HG03378 (cell line): ENCODE measurements around the gene UGT1A4.

ENCODE experiments used
- ATAC-seq: cut with Tn5 transposase; IDR thresholded peaks from one replicate; pipeline ENCODE4 v1.9.1; 2021; ENCODE audit warnings: mild to moderate bottlenecking, moderate library complexity; ENCODE audit not compliant: unreplicated experiment

The UGT1A4 gene

GRCh38 chr2:233779722-233780121 is 61.2 kb downstream of the UGT1A4 start:
- no peak for ATAC-seq

GRCh38 chr2:233780771-233781170 is 62.2 kb downstream of the UGT1A4 start:
- ATAC-seq, result no peak

GRCh38 chr2:233789554-233789953 is 71.0 kb downstream of the UGT1A4 start:
- ATAC-seq, result no peak

- ATAC-seq, result no peak
These were observed 72.8 kb downstream of the UGT1A4 start for GRCh38 chr2:233791151-233791882.

- ATAC-seq, result no peak
These were observed 73.4 kb downstream of the UGT1A4 start for GRCh38 chr2:233791883-233792329.

- ATAC-seq, result no peak
These were observed 74.2 kb downstream of the UGT1A4 start for GRCh38 chr2:233792720-233793119.

GRCh38 chr2:233793465-233794127 is 75.1 kb downstream of the UGT1A4 start:
- no peak for ATAC-seq

GRCh38 chr2:233794128-233794658 is 75.7 kb downstream of the UGT1A4 start:
- ATAC-seq, result no peak

GRCh38 chr2:233795735-233796171 is 77.2 kb downstream of the UGT1A4 start:
- no peak for ATAC-seq

- ATAC-seq, result no peak
These were observed 77.7 kb downstream of the UGT1A4 start for GRCh38 chr2:233796254-233796653.

- no peak for ATAC-seq
These were observed 80.0 kb downstream of the UGT1A4 start for GRCh38 chr2:233798335-233799086.

GRCh38 chr2:233799087-233799665 is 80.6 kb downstream of the UGT1A4 start:
- ATAC-seq, result no peak

- no peak for ATAC-seq
These were observed 81.2 kb downstream of the UGT1A4 start for GRCh38 chr2:233799716-233800115.

GRCh38 chr2:233800208-233800607 is 81.7 kb downstream of the UGT1A4 start:
- ATAC-seq, result no peak

GRCh38 chr2:233801357-233802131 is 83.0 kb downstream of the UGT1A4 start:
- ATAC-seq, result no peak

- no peak for ATAC-seq
These were observed 83.7 kb downstream of the UGT1A4 start for GRCh38 chr2:233802132-233802815.

GRCh38 chr2:233803292-233803911 is 84.9 kb downstream of the UGT1A4 start:
- no peak for ATAC-seq

GRCh38 chr2:233803994-233804393 is 85.5 kb downstream of the UGT1A4 start:
- no peak for ATAC-seq

- no peak for ATAC-seq
These were observed 88.8 kb downstream of the UGT1A4 start for GRCh38 chr2:233807215-233807865.
